ENCODE data around the gene TMEM247. TPM values are rescaled to one million over a fixed set of nuclear protein-coding genes. Genes with fewer than 3 reads are reported as not detected.

Gene TMEM247
- total RNA-seq, 3 donors from 2014 or later (not counting 1 experiment from before 2014, with no cell fraction given) = not detected

GRCh38 chr2:46492301-46492700, 12.9 kb downstream of the TMEM247 start:
- peak overlapping the region in 1 of 2 donors; percentile 72 for H3K27ac Mint-ChIP-seq

GRCh38 chr2:46493241-46493970, 14.0 kb downstream of the TMEM247 start:
- no peaks in the 10 kb centered on the region for H3K27me3 ChIP-seq (ENCODE audit: control insufficient read depth, insufficient read depth, low read length)
- peak overlapping the region; percentile 72 to 84 for H3K27ac Mint-ChIP-seq
- no peak overlapping the region for H3K4me3 ChIP-seq (ENCODE audit: low read length)
- H3K36me3 Mint-ChIP-seq = no peaks in the 10 kb centered on the region
- no peaks in the 10 kb centered on the region for H3K36me3 ChIP-seq (ENCODE audit: control insufficient read depth, insufficient read depth, low read length)
- H3K27me3 Mint-ChIP-seq (ENCODE audit: low read depth in 2 of 2) = peaks cover 0 to 4% of the 10 kb centered on the region in 2 donors
- no peaks in the 10 kb centered on the region for H3K9me3 Mint-ChIP-seq
- WGBS (ENCODE audit: insufficient coverage) = 44% methylated on average over 8 of the region's 8 CpGs
- H3K4me1 Mint-ChIP-seq = peaks cover 12 to 20% of the 10 kb centered on the region in 2 donors
- H3K27ac ChIP-seq (ENCODE audit: low read length) = no peak overlapping the region
- peak overlapping the region; percentile 22 for H3K4me3 Mint-ChIP-seq
- TF ChIP-seq CTCF (IDR thresholded peaks at IDR 0.05) = no peak
- DNase-seq (no peak), ATAC-seq (peak; percentile 77 to 88 (median 87))
- H3K4me1 ChIP-seq (ENCODE audit: control insufficient read depth, insufficient read depth, low read length) = peaks cover 12% of the 10 kb centered on the region
- intact Hi-C loops (cut with micrococcal nuclease) = no loop called here
- H3K9me3 ChIP-seq (ENCODE audit: control insufficient read depth, insufficient read depth, low read length) = no peaks in the 10 kb centered on the region

More at GRCh38 chr2:46492301-46492700, 12.9 kb downstream of the TMEM247 start:
- TF ChIP-seq CTCF (IDR thresholded peaks at IDR 0.05) = no peak
- Histone ChIP-seq H3K9me3 (ENCODE audit: control insufficient read depth, insufficient read depth, low read length) (no peaks in the 10 kb centered on the region), H3K4me3 (ENCODE audit: low read length) (no peak overlapping the region), H3K27ac (ENCODE audit: low read length) (no peak overlapping the region), H3K27me3 (ENCODE audit: control insufficient read depth, insufficient read depth, low read length) (no peaks in the 10 kb centered on the region), H3K4me1 (ENCODE audit: control insufficient read depth, insufficient read depth, low read length) (peaks cover 12% of the 10 kb centered on the region), H3K36me3 (ENCODE audit: control insufficient read depth, insufficient read depth, low read length) (no peaks in the 10 kb centered on the region)
- ATAC-seq = no peak
- intact Hi-C loops (cut with micrococcal nuclease) = no loop called here
- no peaks in the 10 kb centered on the region for H3K36me3 Mint-ChIP-seq
- no peaks in the 10 kb centered on the region for H3K9me3 Mint-ChIP-seq
- no peak overlapping the region for H3K4me3 Mint-ChIP-seq
- peaks cover 0 to 2% of the 10 kb centered on the region in 2 donors for H3K27me3 Mint-ChIP-seq (ENCODE audit: low read depth in 2 of 2)
- peaks cover 12 to 20% of the 10 kb centered on the region in 2 donors for H3K4me1 Mint-ChIP-seq
- 96% methylated on average over 4 of the region's 7 CpGs for WGBS (ENCODE audit: insufficient coverage)
- DNase-seq = no peak

GRCh38 chr2:46493971-46494250, 14.5 kb downstream of the TMEM247 start:
- TF ChIP-seq CTCF (IDR thresholded peaks at IDR 0.05) = no peak
- H3K27me3 ChIP-seq (ENCODE audit: control insufficient read depth, insufficient read depth, low read length) = no peaks in the 10 kb centered on the region
- H3K4me1 ChIP-seq (ENCODE audit: control insufficient read depth, insufficient read depth, low read length) = peaks cover 12% of the 10 kb centered on the region
- no peaks in the 10 kb centered on the region for H3K36me3 ChIP-seq (ENCODE audit: control insufficient read depth, insufficient read depth, low read length)
- Mint-ChIP-seq H3K4me1 (peaks cover 12 to 20% of the 10 kb centered on the region in 2 donors), H3K36me3 (no peaks in the 10 kb centered on the region), H3K9me3 (no peaks in the 10 kb centered on the region), H3K4me3 (no peak overlapping the region), H3K27ac (peak overlapping the region; percentile 72 to 84), H3K27me3 (ENCODE audit: low read depth in 2 of 2) (peaks cover 0 to 5% of the 10 kb centered on the region in 2 donors)
- DNase-seq (no peak), ATAC-seq (peak in 2 of 3 donors; percentile 21 to 39)
- no peaks in the 10 kb centered on the region for H3K9me3 ChIP-seq (ENCODE audit: control insufficient read depth, insufficient read depth, low read length)
- no peak overlapping the region for H3K4me3 ChIP-seq (ENCODE audit: low read length)
- H3K27ac ChIP-seq (ENCODE audit: low read length) = no peak overlapping the region
- intact Hi-C loops (cut with micrococcal nuclease) = no loop called here
- 73% methylated on average over 3 of the region's 4 CpGs for WGBS (ENCODE audit: insufficient coverage)

GRCh38 chr2:46494596-46494995, 15.2 kb downstream of the TMEM247 start:
- H3K9me3 Mint-ChIP-seq = no peaks in the 10 kb centered on the region

More at GRCh38 chr2:46494596-46494995, 15.2 kb downstream of the TMEM247 start:
- Mint-ChIP-seq H3K27ac (no peak overlapping the region), H3K4me1 (peaks cover 12 to 21% of the 10 kb centered on the region in 2 donors), H3K27me3 (ENCODE audit: low read depth in 2 of 2) (peaks cover 0 to 5% of the 10 kb centered on the region in 2 donors), H3K36me3 (no peaks in the 10 kb centered on the region), H3K4me3 (no peak overlapping the region)
- Histone ChIP-seq H3K27ac (ENCODE audit: low read length) (no peak overlapping the region), H3K9me3 (ENCODE audit: control insufficient read depth, insufficient read depth, low read length) (no peaks in the 10 kb centered on the region), H3K4me1 (ENCODE audit: control insufficient read depth, insufficient read depth, low read length) (peaks cover 16% of the 10 kb centered on the region), H3K36me3 (ENCODE audit: control insufficient read depth, insufficient read depth, low read length) (no peaks in the 10 kb centered on the region), H3K4me3 (ENCODE audit: low read length) (no peak overlapping the region), H3K27me3 (ENCODE audit: control insufficient read depth, insufficient read depth, low read length) (no peaks in the 10 kb centered on the region)
- ATAC-seq = no peak
- WGBS (ENCODE audit: insufficient coverage) = 96% methylated on average over 4 of the region's 4 CpGs
- no peak for DNase-seq
- intact Hi-C loops (cut with micrococcal nuclease) = no loop called here
- TF ChIP-seq CTCF (IDR thresholded peaks at IDR 0.05) = no peak
